Activated T-cell treated with anti-CD3 and anti-CD28 coated beads, Interleukin-2, amount 50 U/mL, for 72 hours (primary cell): ENCODE measurements around the gene CTSL. TPM values are rescaled to one million over a fixed set of nuclear protein-coding genes. Genes with fewer than 3 reads are reported as not detected.

Source experiments
- ATAC-seq, 2 donors: fragments of 150-1000 bp; cut with Tn5 transposase; replicated peaks in 1 of 2; 2 replicates each; pipeline ENCODE4 v1.10.0; 2021; ENCODE audit warnings: moderate library complexity in 2 of 2, mild to moderate bottlenecking in 1 of 2
- DNase-seq, 2 donors: peaks; one replicate each; pipeline ENCODE4 v3.0.0; 2021 to 2022; ENCODE audit warnings: mixed read lengths in 1 of 2
- H3K27ac Mint-ChIP-seq: one replicate; pipeline ENCODE4 v1.8.0; 2022; ENCODE audit warnings: mild to moderate bottlenecking, moderate library complexity, mixed read lengths
- H3K27me3 Mint-ChIP-seq: one replicate; pipeline ENCODE4 v1.8.0; 2022; ENCODE audit warnings: low read depth, mixed read lengths
- H3K36me3 Mint-ChIP-seq, 2 donors: one replicate each; pipeline ENCODE4 v1.8.0; 2022; ENCODE audit warnings: mixed read lengths in 2 of 2, mild to moderate bottlenecking in 1 of 2; ENCODE audit not compliant: insufficient read depth in 2 of 2
- H3K4me1 Mint-ChIP-seq: one replicate; pipeline ENCODE4 v1.8.0; 2022; ENCODE audit warnings: low read depth, mixed read lengths
- H3K4me3 Mint-ChIP-seq, 2 donors: one replicate each; pipeline ENCODE4 v1.8.0; 2022; ENCODE audit warnings: mild to moderate bottlenecking in 2 of 2, mixed read lengths in 2 of 2, moderate library complexity in 2 of 2
- H3K9me3 Mint-ChIP-seq, 2 donors: one replicate each; pipeline ENCODE4 v1.8.0; 2022; ENCODE audit warnings: mixed read lengths in 2 of 2
- total RNA-seq, 2 donors: library from RNA; stranded (reverse); gene quantifications; one replicate each; pipeline ENCODE4 v1.2.3, GENCODE V29; 2022

The CTSL gene
- total RNA-seq, 2 donors from 2014 or later, result 2.4 to 5.6 TPM

GRCh38 chr9:87704342-87704741 lies 21.6 kb upstream of the CTSL start:
- DNase-seq (no peak), ATAC-seq (no peak)
- H3K4me1 Mint-ChIP-seq, result peaks cover 21% of the 10 kb centered on the region
- no peak overlapping the region for H3K27ac Mint-ChIP-seq
- H3K9me3 Mint-ChIP-seq, result no peaks in the 10 kb centered on the region
- H3K4me3 Mint-ChIP-seq, result no peak overlapping the region
- H3K36me3 Mint-ChIP-seq, result peaks cover 0 to 15% of the 10 kb centered on the region in 2 donors
- peaks cover 31% of the 10 kb centered on the region for H3K27me3 Mint-ChIP-seq

- Mint-ChIP-seq H3K9me3 (no peaks in the 10 kb centered on the region), H3K27me3 (peaks cover 40% of the 10 kb centered on the region), H3K4me1 (peaks cover 34% of the 10 kb centered on the region), H3K27ac (no peak overlapping the region), H3K36me3 (peaks cover 0 to 15% of the 10 kb centered on the region in 2 donors), H3K4me3 (no peak overlapping the region)
- ATAC-seq, result no peak
- DNase-seq, result no peak
Measured at GRCh38 chr9:87706066-87706739, 19.7 kb upstream of the CTSL start.

GRCh38 chr9:87707805-87708506 lies 18.0 kb upstream of the CTSL start:
- Mint-ChIP-seq H3K27me3 (peaks cover 43% of the 10 kb centered on the region), H3K4me3 (peak overlapping the region in 1 of 2 donors; percentile 16), H3K36me3 (peaks cover 0 to 15% of the 10 kb centered on the region in 2 donors), H3K9me3 (peaks cover under 1 to 2% of the 10 kb centered on the region in 2 donors), H3K4me1 (peaks cover 38% of the 10 kb centered on the region), H3K27ac (peak overlapping the region; percentile 38)
- ATAC-seq, result no peak
- DNase-seq, result no peak

DNA sequence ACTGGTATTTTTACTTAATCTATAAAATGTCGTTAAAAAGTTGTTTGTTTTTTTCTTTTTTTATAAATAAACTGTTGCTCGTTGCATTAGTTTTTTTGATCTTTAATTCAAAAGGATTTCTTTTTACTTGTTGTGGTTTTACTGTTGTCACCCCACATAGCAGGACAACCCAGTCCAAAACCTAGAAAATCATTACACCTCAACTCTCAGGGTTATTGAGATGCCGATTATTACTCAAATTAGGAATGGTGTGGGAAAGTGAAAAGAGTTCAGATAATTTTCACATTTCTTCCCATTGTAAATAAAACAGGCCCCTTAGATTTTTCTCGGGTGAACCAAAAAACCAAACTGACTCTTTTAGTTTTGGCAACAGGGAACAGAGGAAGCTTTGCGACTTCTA lies 17.4 kb upstream of the CTSL start:
- H3K36me3 Mint-ChIP-seq, result peaks cover 0 to 15% of the 10 kb centered on the region in 2 donors
- H3K4me1 Mint-ChIP-seq, result peaks cover 43% of the 10 kb centered on the region
- ATAC-seq (no peak), DNase-seq (no peak)
- H3K27ac Mint-ChIP-seq, result peak overlapping the region; percentile 37
- peaks cover 44% of the 10 kb centered on the region for H3K27me3 Mint-ChIP-seq
- H3K4me3 Mint-ChIP-seq, result peak overlapping the region; percentile 44 to 79
- H3K9me3 Mint-ChIP-seq, result peaks cover 2 to 4% of the 10 kb centered on the region in 2 donors

GRCh38 chr9:87708986-87709728 lies 16.8 kb upstream of the CTSL start:
- Mint-ChIP-seq H3K9me3 (peaks cover 2 to 4% of the 10 kb centered on the region in 2 donors), H3K4me3 (peak overlapping the region; percentile 44 to 79), H3K36me3 (peaks cover 0 to 15% of the 10 kb centered on the region in 2 donors), H3K4me1 (peaks cover 46% of the 10 kb centered on the region), H3K27ac (peak overlapping the region; percentile 37), H3K27me3 (peaks cover 41% of the 10 kb centered on the region)
- DNase-seq (peak in 1 of 2 donors; percentile 32), ATAC-seq (peak; percentile 52 to 77)

DNA sequence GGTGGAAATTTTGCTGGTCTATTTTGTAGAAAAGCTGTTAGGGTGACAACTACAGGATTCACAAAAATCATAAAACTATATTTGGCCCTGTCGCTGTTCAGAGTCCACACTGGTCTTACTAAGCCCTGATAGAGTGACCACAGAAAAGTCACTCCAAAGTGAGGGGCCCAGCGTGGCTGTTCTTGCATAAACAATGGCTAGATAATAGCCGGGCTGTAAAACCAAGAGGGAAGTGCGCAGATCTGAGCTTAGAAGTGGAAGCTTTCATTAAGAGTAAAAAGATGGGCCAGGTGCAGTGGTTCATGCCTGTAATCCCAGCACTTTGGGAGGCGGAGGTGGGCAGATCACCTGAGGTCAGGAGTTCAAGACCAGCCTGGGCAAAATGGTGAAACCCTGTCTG lies 15.5 kb upstream of the CTSL start:
- H3K27ac Mint-ChIP-seq, result no peak overlapping the region
- DNase-seq (no peak), ATAC-seq (no peak)
- peaks cover 41% of the 10 kb centered on the region for H3K27me3 Mint-ChIP-seq
- no peak overlapping the region for H3K4me3 Mint-ChIP-seq
- H3K9me3 Mint-ChIP-seq, result peaks cover 2 to 4% of the 10 kb centered on the region in 2 donors
- H3K36me3 Mint-ChIP-seq, result peaks cover 0 to 15% of the 10 kb centered on the region in 2 donors
- H3K4me1 Mint-ChIP-seq, result peaks cover 46% of the 10 kb centered on the region

GRCh38 chr9:87711857-87712800 lies 13.8 kb upstream of the CTSL start:
- Mint-ChIP-seq H3K9me3 (peaks cover 2 to 4% of the 10 kb centered on the region in 2 donors), H3K36me3 (peaks cover 0 to 7% of the 10 kb centered on the region in 2 donors), H3K4me3 (no peak overlapping the region), H3K27me3 (peaks cover 32% of the 10 kb centered on the region), H3K4me1 (peaks cover 41% of the 10 kb centered on the region), H3K27ac (no peak overlapping the region)
- DNase-seq (no peak), ATAC-seq (peak in 1 of 2 donors; percentile 8)

- Mint-ChIP-seq H3K36me3 (peaks cover 0 to 3% of the 10 kb centered on the region in 2 donors), H3K9me3 (peaks cover 2 to 4% of the 10 kb centered on the region in 2 donors), H3K27me3 (peaks cover 27% of the 10 kb centered on the region), H3K4me3 (no peak overlapping the region), H3K27ac (peak overlapping the region; percentile 2), H3K4me1 (peaks cover 37% of the 10 kb centered on the region)
- ATAC-seq (no peak), DNase-seq (no peak)
Measured at GRCh38 chr9:87712801-87713277, 13.1 kb upstream of the CTSL start.

- peaks cover 0 to 1% of the 10 kb centered on the region in 2 donors for H3K36me3 Mint-ChIP-seq
- ATAC-seq (peak; percentile 62 to 88), DNase-seq (peak; percentile 44 to 66)
- H3K4me3 Mint-ChIP-seq, result peak overlapping the region in 1 of 2 donors; percentile 7
- H3K27ac Mint-ChIP-seq, result peak overlapping the region; percentile 2
- peaks cover 33% of the 10 kb centered on the region for H3K4me1 Mint-ChIP-seq
- peaks cover 28% of the 10 kb centered on the region for H3K27me3 Mint-ChIP-seq
- H3K9me3 Mint-ChIP-seq, result peaks cover 2 to 4% of the 10 kb centered on the region in 2 donors
Measured at GRCh38 chr9:87713278-87713987, 12.5 kb upstream of the CTSL start.

- Mint-ChIP-seq H3K27me3 (peaks cover 31% of the 10 kb centered on the region), H3K27ac (no peak overlapping the region), H3K4me3 (peak overlapping the region in 1 of 2 donors; percentile 7), H3K4me1 (peaks cover 28% of the 10 kb centered on the region), H3K36me3 (peaks cover 0 to 1% of the 10 kb centered on the region in 2 donors), H3K9me3 (peaks cover 2 to 4% of the 10 kb centered on the region in 2 donors)
- no peak for DNase-seq
- no peak for ATAC-seq
Measured at GRCh38 chr9:87713988-87714330, 12.0 kb upstream of the CTSL start.

GRCh38 chr9:87714819-87715218 lies 11.1 kb upstream of the CTSL start:
- peaks cover 2 to 4% of the 10 kb centered on the region in 2 donors for H3K9me3 Mint-ChIP-seq
- H3K27me3 Mint-ChIP-seq, result peaks cover 31% of the 10 kb centered on the region
- H3K27ac Mint-ChIP-seq, result no peak overlapping the region
- ATAC-seq, result no peak
- H3K4me3 Mint-ChIP-seq, result no peak overlapping the region
- peaks cover 19% of the 10 kb centered on the region for H3K4me1 Mint-ChIP-seq
- H3K36me3 Mint-ChIP-seq, result peaks cover 0 to 1% of the 10 kb centered on the region in 2 donors
- no peak for DNase-seq
